ENCODE results near the gene ISG15.
"Not testable (repeated sequence)": the region's sequence is repeated elsewhere in the genome, so short reads cannot be mapped to it uniquely, and the experiment has no call there.

ISG15 gene

DNA sequence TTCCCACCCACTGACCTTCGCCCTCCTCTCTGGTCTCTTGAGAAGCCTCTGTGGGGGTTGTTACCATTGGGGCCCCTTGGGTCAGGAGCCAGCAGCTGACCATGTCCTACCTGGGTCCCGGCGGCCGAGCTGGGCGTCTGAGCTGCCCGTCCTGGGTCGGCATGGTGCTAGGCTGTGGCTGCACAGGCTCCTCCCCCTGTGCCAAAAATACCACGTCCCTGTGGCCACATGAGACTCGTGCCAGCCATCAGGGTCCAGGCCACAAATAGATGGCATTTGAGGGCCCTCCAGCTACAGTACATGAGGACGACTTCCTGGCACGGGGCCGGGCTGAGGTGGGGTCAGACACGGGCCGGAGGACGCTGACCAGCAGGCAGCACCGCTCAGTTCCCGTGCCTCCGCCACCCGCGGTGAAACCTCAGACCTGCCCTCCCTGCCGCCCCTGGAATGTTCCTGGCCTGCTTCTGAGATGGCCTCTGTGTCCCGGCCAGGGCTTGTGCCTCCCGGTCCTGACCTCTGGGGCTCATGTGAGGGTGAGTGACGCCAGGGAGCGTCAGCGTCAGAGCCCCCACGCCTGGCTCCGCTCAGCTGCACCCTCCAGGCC lies 31.2 kb upstream of the ISG15 start, which contains the start of gene PERM1:
TSS of gene PERM1 (minus strand) at position 139 of the 604 bp plus-strand sequence. CDS start 1,064 bp downstream, outside the sequence.
- no peak within 1 kb of the TSS for H3K4me3 ChIP-seq (ENCODE audit: low read depth, low read length)
- TF ChIP-seq, protein P1, sequence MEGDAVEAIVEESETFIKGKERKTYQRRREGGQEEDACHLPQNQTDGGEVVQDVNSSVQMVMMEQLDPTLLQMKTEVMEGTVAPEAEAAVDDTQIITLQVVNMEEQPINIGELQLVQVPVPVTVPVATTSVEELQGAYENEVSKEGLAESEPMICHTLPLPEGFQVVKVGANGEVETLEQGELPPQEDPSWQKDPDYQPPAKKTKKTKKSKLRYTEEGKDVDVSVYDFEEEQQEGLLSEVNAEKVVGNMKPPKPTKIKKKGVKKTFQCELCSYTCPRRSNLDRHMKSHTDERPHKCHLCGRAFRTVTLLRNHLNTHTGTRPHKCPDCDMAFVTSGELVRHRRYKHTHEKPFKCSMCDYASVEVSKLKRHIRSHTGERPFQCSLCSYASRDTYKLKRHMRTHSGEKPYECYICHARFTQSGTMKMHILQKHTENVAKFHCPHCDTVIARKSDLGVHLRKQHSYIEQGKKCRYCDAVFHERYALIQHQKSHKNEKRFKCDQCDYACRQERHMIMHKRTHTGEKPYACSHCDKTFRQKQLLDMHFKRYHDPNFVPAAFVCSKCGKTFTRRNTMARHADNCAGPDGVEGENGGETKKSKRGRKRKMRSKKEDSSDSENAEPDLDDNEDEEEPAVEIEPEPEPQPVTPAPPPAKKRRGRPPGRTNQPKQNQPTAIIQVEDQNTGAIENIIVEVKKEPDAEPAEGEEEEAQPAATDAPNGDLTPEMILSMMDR (conservative IDR thresholded peaks at IDR 0.05; ENCODE audit: low read depth, low read length), result no peak

DNA sequence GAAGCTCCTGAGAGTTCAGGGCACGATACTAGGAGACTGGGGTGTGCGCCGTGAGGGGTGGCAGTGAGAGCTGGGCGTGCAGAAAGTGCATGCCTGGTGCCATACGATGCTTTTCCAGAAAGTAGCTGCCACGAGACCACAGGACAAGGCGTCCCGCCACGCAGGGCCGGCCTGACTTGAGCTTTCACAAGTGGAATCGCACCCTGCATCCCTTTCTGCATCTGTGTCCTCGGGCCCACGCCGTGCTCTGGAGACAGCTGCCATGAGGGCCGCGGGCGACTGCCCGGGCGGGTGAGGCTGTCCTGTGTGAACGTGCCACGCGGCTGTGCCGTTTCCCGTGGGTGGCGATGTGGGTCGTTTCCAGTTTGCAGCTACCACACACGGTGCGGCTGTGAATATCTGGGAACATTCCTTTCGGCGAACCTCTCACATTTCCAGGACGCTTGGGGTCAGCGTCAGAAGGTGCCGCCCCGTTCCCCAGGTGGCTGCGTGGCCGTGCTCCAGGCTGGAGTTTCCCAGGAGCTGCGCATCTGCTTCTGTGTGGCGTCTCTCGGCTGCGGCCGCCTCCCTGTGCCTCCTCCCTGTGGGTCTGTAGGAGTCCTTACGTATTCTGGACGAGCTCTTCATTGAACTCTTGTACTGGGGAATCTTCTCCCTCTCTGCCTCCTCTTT lies 30.4 kb upstream of the ISG15 start:
- H3K4me3 ChIP-seq (ENCODE audit: low read depth, low read length), result no peak overlapping the region
- no peak for DNase-seq (ENCODE audit: low read depth)
- TF ChIP-seq, protein P1 (conservative IDR thresholded peaks at IDR 0.05; ENCODE audit: low read depth, low read length), result no peak

More for the DNA sequence above, 31.2 kb upstream of the ISG15 start, which contains the start of gene PERM1:
- no peak for DNase-seq (ENCODE audit: low read depth)

DNA sequence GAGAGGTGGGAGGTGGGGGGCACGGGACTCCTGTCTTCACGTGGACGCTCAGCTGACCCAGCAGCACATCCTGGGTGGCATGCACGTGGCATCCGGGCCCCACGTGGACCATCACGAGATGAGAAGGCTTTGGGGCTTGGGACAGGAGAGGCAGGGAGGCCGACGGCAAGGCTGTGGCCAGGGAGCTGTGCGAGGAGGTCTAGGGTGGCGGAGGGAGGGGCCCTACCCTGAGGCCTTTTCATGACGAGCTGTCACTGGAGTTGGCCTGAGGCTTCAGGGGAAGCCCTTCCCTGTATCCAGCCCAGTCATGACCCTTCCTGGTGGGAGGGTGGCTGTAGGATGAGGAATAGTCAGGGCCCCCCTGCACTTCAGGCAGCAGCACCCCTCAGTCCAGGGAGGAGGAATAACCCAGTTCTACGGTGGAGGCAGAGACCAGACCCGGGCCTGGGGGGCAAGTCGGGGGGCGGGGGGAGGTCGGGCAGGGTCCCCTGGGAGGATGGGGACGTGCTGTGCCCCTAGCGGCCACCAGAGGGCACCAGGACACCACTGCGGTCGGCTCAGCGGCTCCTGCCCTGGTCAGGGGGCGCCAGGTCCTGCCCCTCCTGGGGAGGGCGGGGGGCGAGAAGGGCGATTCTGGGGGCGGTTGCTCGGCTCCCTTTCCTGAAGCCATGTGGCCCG lies 29.4 kb upstream of the ISG15 start:
- TF ChIP-seq, protein P1 (conservative IDR thresholded peaks at IDR 0.05; ENCODE audit: low read depth, low read length), result peak; percentile 80
- H3K4me3 ChIP-seq (ENCODE audit: low read depth, low read length), result peak overlapping the region; percentile 26
- no peak for DNase-seq (ENCODE audit: low read depth)

DNA sequence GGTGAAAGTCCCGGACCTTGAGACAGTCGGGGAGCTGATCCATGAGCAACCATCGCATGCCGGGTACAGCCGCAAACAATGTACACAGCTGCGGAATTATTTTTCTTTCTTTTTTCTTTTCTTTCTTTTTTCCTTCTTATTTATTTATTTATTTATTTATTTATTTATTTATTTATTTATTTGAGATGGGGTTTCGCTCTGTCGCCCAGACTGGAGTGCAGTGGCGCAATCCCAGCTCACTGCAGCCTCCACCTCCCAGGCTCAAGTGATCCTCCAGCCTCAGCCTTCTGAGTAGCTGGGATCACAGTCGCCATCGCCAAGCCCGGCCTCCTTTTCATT lies 28.9 kb upstream of the ISG15 start:
- DNase-seq (ENCODE audit: low read depth), result no peak
- TF ChIP-seq, protein P1 (conservative IDR thresholded peaks at IDR 0.05; ENCODE audit: low read depth, low read length), result no peak
- H3K4me3 ChIP-seq (ENCODE audit: low read depth, low read length), result peak overlapping the region; percentile 26

DNA sequence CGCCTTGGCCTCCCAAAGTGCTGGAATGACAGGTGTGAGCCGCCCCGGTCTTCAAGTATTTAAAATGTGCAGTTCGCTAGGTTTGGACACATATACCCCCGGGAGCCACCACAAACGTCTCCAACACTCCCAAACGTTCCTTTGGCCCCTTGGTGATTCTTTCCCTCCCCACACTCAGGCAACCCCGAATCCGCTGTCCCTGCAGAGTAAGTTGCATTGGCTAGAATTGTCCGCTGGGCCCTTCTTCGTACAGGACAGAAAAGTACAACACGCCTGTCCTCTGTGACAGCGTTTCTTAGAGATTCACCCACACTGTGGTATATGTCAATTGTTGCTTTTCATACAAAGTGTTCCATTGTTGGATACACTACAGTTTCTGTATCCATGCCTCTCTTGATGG lies 28.2 kb upstream of the ISG15 start:
- H3K4me3 ChIP-seq (ENCODE audit: low read depth, low read length), result no peak overlapping the region
- TF ChIP-seq, protein P1 (conservative IDR thresholded peaks at IDR 0.05; ENCODE audit: low read depth, low read length), result no peak
- DNase-seq (ENCODE audit: low read depth), result no peak

DNA sequence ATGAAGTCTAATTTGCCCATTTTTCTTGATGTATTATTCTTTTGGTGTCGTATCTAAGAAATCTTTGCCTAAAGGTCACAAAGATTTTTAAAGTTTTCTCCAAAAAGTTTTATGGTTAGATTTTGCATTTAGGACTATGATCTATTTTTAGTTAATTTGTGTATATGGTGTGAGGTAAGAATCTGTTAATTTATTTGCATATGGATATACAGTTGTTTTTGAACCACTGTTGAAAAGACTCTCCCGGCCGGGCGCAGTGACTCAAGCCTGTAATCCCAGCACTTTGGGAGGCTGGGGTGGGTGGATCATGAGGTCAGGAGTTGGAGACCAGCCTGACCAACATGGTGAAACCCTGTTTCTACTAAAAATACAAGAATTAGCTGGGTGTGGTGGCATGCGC lies 25.2 kb upstream of the ISG15 start:
- DNase-seq (ENCODE audit: low read depth); H3K4me3 ChIP-seq (ENCODE audit: low read depth, low read length): not testable (repeated sequence)

DNA sequence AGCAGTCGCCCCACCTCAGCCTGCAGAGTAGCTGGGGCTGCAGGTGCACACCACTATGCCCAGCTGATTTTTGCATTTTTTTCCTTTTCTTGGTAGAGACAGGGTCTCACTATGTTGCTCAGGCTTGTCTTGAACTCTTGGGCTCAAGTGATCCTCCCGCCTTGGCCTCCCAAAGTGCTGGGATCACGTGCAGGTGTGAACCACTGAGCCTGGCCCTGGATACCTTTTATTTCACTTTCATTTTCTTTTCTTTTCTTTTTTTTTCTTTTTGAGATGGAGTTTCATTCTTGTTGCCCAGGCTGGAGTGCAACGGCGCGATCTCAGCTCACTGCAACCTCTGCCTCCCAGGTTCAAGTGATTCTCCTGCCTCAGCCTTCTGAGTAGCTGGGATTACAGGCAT lies 22.0 kb upstream of the ISG15 start:
- H3K4me3 ChIP-seq (ENCODE audit: low read depth, low read length); DNase-seq (ENCODE audit: low read depth): not testable (repeated sequence)

DNA sequence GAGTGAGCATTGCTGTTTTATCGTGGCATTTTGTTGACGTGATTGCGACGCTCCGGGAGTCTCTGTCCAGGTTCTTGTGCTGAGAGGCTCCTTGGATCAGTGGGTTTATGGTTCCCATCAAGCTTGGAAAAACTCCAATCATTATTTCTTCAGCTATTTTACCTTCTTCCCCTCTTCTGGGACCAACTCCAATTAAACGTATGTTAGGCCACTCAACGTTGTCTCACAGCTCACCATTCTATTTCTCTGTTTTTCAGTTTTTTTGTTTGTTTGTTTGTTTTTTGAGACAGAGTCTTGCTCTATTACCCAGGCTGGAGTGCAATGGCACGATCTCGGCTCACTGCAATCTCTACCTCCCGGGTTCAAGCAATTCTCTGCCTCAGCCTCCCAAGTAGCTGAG lies 21.4 kb upstream of the ISG15 start:
- no peak overlapping the region for H3K4me3 ChIP-seq (ENCODE audit: low read depth, low read length)
- TF ChIP-seq, protein P1 (conservative IDR thresholded peaks at IDR 0.05; ENCODE audit: low read depth, low read length), result no peak
- DNase-seq (ENCODE audit: low read depth), result no peak

Measured in choroid plexus epithelial cell (primary cell).